Smooth muscle cell (in vitro differentiated cells): ENCODE data around the gene NXN. TPM values are rescaled to one million over a fixed set of nuclear protein-coding genes. Genes with fewer than 3 reads are reported as not detected.
"Not testable (repeated sequence)": the region's sequence is repeated elsewhere in the genome, so short reads cannot be mapped to it uniquely, and the experiment has no call there.

Source experiments
- DNase-seq: peaks from one replicate; lab custom pipeline; 2025; ENCODE audit not compliant: unreplicated experiment; lab: John Stamatoyannopoulos, UW
- H2AFZ ChIP-seq: fragments of 200-600 bp; sonication (generic); 2 replicates; pipeline ENCODE4 v1.6.0; 2016; ENCODE audit warnings: antibody characterized with exemption, low read depth, mild to moderate bottlenecking
- H3F3A ChIP-seq: fragments of 200-600 bp; sonication (generic); 2 replicates; pipeline ENCODE4 v1.6.0; 2017; ENCODE audit warnings: antibody characterized with exemption, low read depth
- H3K27ac ChIP-seq: fragments of 200-600 bp; sonication (generic); 2 replicates; pipeline ENCODE4 v1.5.1; 2016; ENCODE audit warnings: low read depth, mild to moderate bottlenecking
- H3K27me3 ChIP-seq: fragments of 200-600 bp; sonication (generic); 2 replicates; pipeline ENCODE4 v1.6.1; 2016; ENCODE audit warnings: low read depth, mild to moderate bottlenecking
- H3K36me3 ChIP-seq: fragments of 200-600 bp; sonication (generic); 2 replicates; pipeline ENCODE4 v1.5.1; 2016; ENCODE audit warnings: low read depth
- H3K4me1 ChIP-seq: fragments of 200-600 bp; sonication (generic); 2 replicates; pipeline ENCODE4 v1.5.1; 2016; ENCODE audit warnings: low read depth
- H3K4me2 ChIP-seq: fragments of 200-600 bp; sonication (generic); 2 replicates; pipeline ENCODE4 v1.6.0; 2016; ENCODE audit warnings: mild to moderate bottlenecking
- H3K4me3 ChIP-seq: fragments of 200-600 bp; sonication (generic); 2 replicates; pipeline ENCODE4 v1.5.1; 2016; ENCODE audit warnings: mild to moderate bottlenecking
- H3K79me2 ChIP-seq: fragments of 200-600 bp; sonication (generic); 2 replicates; pipeline ENCODE4 v1.6.0; 2016; ENCODE audit warnings: low read depth, mild to moderate bottlenecking
- H3K9ac ChIP-seq: fragments of 200-600 bp; sonication (generic); 2 replicates; pipeline ENCODE4 v1.6.0; 2016; ENCODE audit warnings: low read depth
- H3K9me3 ChIP-seq: fragments of 200-600 bp; sonication (generic); replicated peaks from 2 replicates; pipeline ENCODE4 v1.5.1; 2016; ENCODE audit warnings: low read depth
- H4K20me1 ChIP-seq: fragments of 200-600 bp; sonication (generic); 2 replicates; pipeline ENCODE4 v1.6.0; 2016; ENCODE audit warnings: low read depth
- CTCF ChIP-seq: fragments of 200-600 bp; sonication (generic); IDR thresholded peaks from 2 replicates; pipeline ENCODE4 v1.5.1; 2017; ENCODE audit warnings: borderline replicate concordance, mild to moderate bottlenecking, antibody characterized with exemption; ENCODE audit not compliant: insufficient read depth, poor library complexity, severe bottlenecking
- WGBS: methylation state at CpG from one replicate; pipeline ENCODE4 v1.1.7; 2016; ENCODE audit warnings: low lambda C conversion rate; 5-methylcytosine and 5-hydroxymethylcytosine counted together
- polyA plus RNA-seq: library from polyadenylated mRNA; unstranded; fragments of >200 nt; fragmentation: Nextera tagmentation; extraction: Ambion mirVana; gene quantifications from 2 replicates; pipeline ENCODE4 v1.2.1, GENCODE V29; 2016
- total RNA-seq: library from RNA; depleted of rRNA; stranded (reverse); fragments of >200 nt; gene quantifications from 2 replicates; pipeline ENCODE4 v1.2.3, GENCODE V29; 2014

Gene NXN
- total and polyA plus RNA-seq, 2 experiments from 2014 or later = 58.3 to 78.6 TPM

- WGBS = 94% methylated on average over 16 of the region's 16 CpGs
- Histone ChIP-seq H3K9me3 (no peaks in the 10 kb centered on the region), H3K36me3 (no peaks in the 10 kb centered on the region), H3K27me3 (no peaks in the 10 kb centered on the region), H4K20me1 (peaks cover 73% of the 10 kb centered on the region), H3F3A (peaks cover 35% of the 10 kb centered on the region), H2AFZ (no peak overlapping the region), H3K9ac (no peak overlapping the region), H3K4me3 (no peak overlapping the region), H3K4me1 (peaks cover 18% of the 10 kb centered on the region), H3K79me2 (peaks cover 57% of the 10 kb centered on the region), H3K4me2 (no peak overlapping the region), H3K27ac (no peak overlapping the region)
- no peak for DNase-seq
- no peak for TF ChIP-seq CTCF
Measured at GRCh38 chr17:953767-954166, 25.8 kb downstream of the NXN start.

- H3F3A ChIP-seq = peaks cover 30% of the 10 kb centered on the region
- H3K4me2 ChIP-seq, H3K4me3 ChIP-seq, DNase-seq, H3K9ac ChIP-seq, H2AFZ ChIP-seq, H3K36me3 ChIP-seq, H3K9me3 ChIP-seq, H3K27me3 ChIP-seq, H3K27ac ChIP-seq: not testable (repeated sequence)
- peaks cover 72% of the 10 kb centered on the region for H4K20me1 ChIP-seq
- peaks cover 18% of the 10 kb centered on the region for H3K4me1 ChIP-seq
- peaks cover 61% of the 10 kb centered on the region for H3K79me2 ChIP-seq
- WGBS = 90% methylated on average over 8 of the region's 18 CpGs
Measured at GRCh38 chr17:952592-952991, 27.0 kb downstream of the NXN start.

- Histone ChIP-seq H3F3A (peaks cover 19% of the 10 kb centered on the region), H3K9ac (peak overlapping the region; percentile 69), H3K4me3 (peak overlapping the region; percentile 42), H3K27ac (peak overlapping the region; percentile 90), H3K4me1 (peaks cover 18% of the 10 kb centered on the region), H4K20me1 (peaks cover 72% of the 10 kb centered on the region), H3K9me3 (no peaks in the 10 kb centered on the region), H2AFZ (no peak overlapping the region), H3K27me3 (no peaks in the 10 kb centered on the region), H3K36me3 (no peaks in the 10 kb centered on the region), H3K4me2 (peak overlapping the region; percentile 84), H3K79me2 (peaks cover 57% of the 10 kb centered on the region)
- DNase-seq = peak; percentile 26
- under 1% methylated on average over 25 of the region's 27 CpGs for WGBS
- no peak for TF ChIP-seq CTCF
Measured at GRCh38 chr17:951325-952132, 28.0 kb downstream of the NXN start.

- Histone ChIP-seq H3K79me2 (peaks cover 57% of the 10 kb centered on the region), H2AFZ (no peak overlapping the region), H3K4me2 (peak overlapping the region; percentile 84), H3K36me3 (no peaks in the 10 kb centered on the region), H3K9ac (peak overlapping the region; percentile 9), H3K4me3 (no peak overlapping the region), H3K27me3 (no peaks in the 10 kb centered on the region), H3F3A (peaks cover 16% of the 10 kb centered on the region), H3K4me1 (peaks cover 18% of the 10 kb centered on the region), H3K27ac (peak overlapping the region; percentile 90), H4K20me1 (peaks cover 69% of the 10 kb centered on the region), H3K9me3 (no peaks in the 10 kb centered on the region)
- TF ChIP-seq CTCF = no peak
- DNase-seq = no peak
- 40% methylated on average over 8 of the region's 12 CpGs for WGBS
Measured at GRCh38 chr17:949623-950303, 29.8 kb downstream of the NXN start.
